Hematopoietic multipotent progenitor cell treated with erythropoietin and hydrocortisone succinate and interleukin-3 and kit ligand, for 8 days (in vitro differentiated cells): ENCODE data around the gene MGLL.
A peak's percentile ranks its signal among the peaks of the same experiment; 100 is the strongest.

Experiments used
- DNase-seq: peaks from one replicate; pipeline ENCODE4 v3.0.0-alpha.2; 2015

The MGLL gene

GRCh38 chr3:127787571-127788365, 34.5 kb downstream of the MGLL start:
- DNase-seq: no peak

- DNase-seq: no peak
Measured at GRCh38 chr3:127787071-127787490, 35.2 kb downstream of the MGLL start.

- peak; percentile 73 for DNase-seq
Measured at GRCh38 chr3:127786353-127787070, 35.8 kb downstream of the MGLL start.

GRCh38 chr3:127785711-127786265, 36.5 kb downstream of the MGLL start:
- DNase-seq: no peak

- DNase-seq: no peak
Measured at GRCh38 chr3:127784865-127785710, 37.2 kb downstream of the MGLL start.

- no peak for DNase-seq
Measured at GRCh38 chr3:127784283-127784682, 38.0 kb downstream of the MGLL start.

GRCh38 chr3:127783642-127784160, 38.6 kb downstream of the MGLL start:
- no peak for DNase-seq

- DNase-seq: no peak
Measured at GRCh38 chr3:127783166-127783565, 39.1 kb downstream of the MGLL start.

GRCh38 chr3:127781411-127782001, 40.8 kb downstream of the MGLL start:
- no peak for DNase-seq

GRCh38 chr3:127780536-127781400, 41.5 kb downstream of the MGLL start:
- DNase-seq: no peak

- DNase-seq: no peak
Measured at GRCh38 chr3:127779747-127780146, 42.6 kb downstream of the MGLL start.

GRCh38 chr3:127777921-127778656, 44.2 kb downstream of the MGLL start:
- no peak for DNase-seq

GRCh38 chr3:127777332-127777731, 45.0 kb downstream of the MGLL start:
- no peak for DNase-seq

- no peak for DNase-seq
Measured at GRCh38 chr3:127776347-127776746, 46.0 kb downstream of the MGLL start.

- DNase-seq: no peak
Measured at GRCh38 chr3:127775398-127776109, 46.8 kb downstream of the MGLL start.

- no peak for DNase-seq
Measured at GRCh38 chr3:127774647-127775046, 47.7 kb downstream of the MGLL start.

- DNase-seq: no peak
Measured at GRCh38 chr3:127773752-127774395, 48.4 kb downstream of the MGLL start.

- no peak for DNase-seq
Measured at GRCh38 chr3:127772827-127773751, 49.2 kb downstream of the MGLL start.
